Endothelial cell of umbilical vein (primary cell): ENCODE results near the gene CGB8. TPM values are rescaled to one million over a fixed set of nuclear protein-coding genes. Genes with fewer than 3 reads are reported as not detected.

Experiments
- BruUV-seq: library from RNA; stranded (reverse); fragments of 400-500 nt; replicated peaks from 2 replicates; lab custom pipeline; 2021; lab: Mats Ljungman, UMichigan
- CTCF ChIA-PET: fragments of 300-600, 350-600 bp; sonication (Branson Sonifier 250); formaldehyde crosslinking; loops from one replicate; lab custom pipeline; 2021; ENCODE audit warnings: antibody characterized with exemption, inconsistent platforms; lab: Charles Lee
- POLR2A ChIA-PET: fragments of 300-600, 350-600 bp; sonication (Branson Sonifier 250); formaldehyde crosslinking; loops from one replicate; lab custom pipeline; 2021; ENCODE audit warnings: antibody characterized with exemption, inconsistent platforms; lab: Charles Lee
- DNase-seq: peaks from one replicate; pipeline ENCODE4 v3.0.0-alpha.2; 2011; ENCODE audit warnings: low read depth, low spot score
- FAIRE-seq: peaks from 2 replicates; lab custom pipeline; 2011; peaks lifted over from hg19 to GRCh38; lab: Jason Lieb, UNC
- H2AFZ ChIP-seq: 2 replicates; pipeline ENCODE4 v1.6.0; 2012; ENCODE audit warnings: low read depth, low read length, control low read depth, inconsistent platforms
- H3K27ac ChIP-seq: 2 replicates; pipeline ENCODE4 v1.5.1; 2011; ENCODE audit warnings: low read depth, mild to moderate bottlenecking, control low read depth, low read length, moderate library complexity; ENCODE audit not compliant: insufficient read depth
- H3K27me3 ChIP-seq, 2 experiments: 2 replicates each; pipeline versions ENCODE4 v1.6.0 to v1.6.1; 2011; ENCODE audit warnings: low read length in 2 of 2, mixed read lengths in 1 of 2; ENCODE audit not compliant: control insufficient read depth in 2 of 2, insufficient read depth in 2 of 2
- H3K36me3 ChIP-seq, 2 experiments: 2 replicates in 1 of 2; 3 replicates in 1 of 2; pipeline ENCODE4 v1.5.1; 2011; ENCODE audit warnings: low read length in 2 of 2, mild to moderate bottlenecking in 1 of 2, moderate library complexity in 1 of 2; ENCODE audit not compliant: control insufficient read depth in 2 of 2, insufficient read depth in 2 of 2; ENCODE audit errors: extremely low read depth in 1 of 2
- H3K4me1 ChIP-seq: 3 replicates; pipeline ENCODE4 v1.5.1; 2011; ENCODE audit warnings: mild to moderate bottlenecking, low read length; ENCODE audit not compliant: control insufficient read depth, insufficient read depth; ENCODE audit errors: extremely low read depth
- H3K4me2 ChIP-seq: 2 replicates; pipeline ENCODE4 v1.6.1; 2011; ENCODE audit warnings: low read length, control low read depth, mixed read lengths; ENCODE audit not compliant: insufficient read depth
- H3K4me3 ChIP-seq, 3 experiments: fragments of 200-600 bp in 1 of 3; sonication (generic), shearing (Covaris generic) in 1 of 3; replicated peaks in 1 of 3; 2 replicates each; pipeline ENCODE4 v1.5.1; 2011 to 2016; ENCODE audit warnings: control low read depth in 3 of 3, low read length in 3 of 3, mild to moderate bottlenecking in 2 of 3, inconsistent platforms in 1 of 3, low read depth in 1 of 3, moderate library complexity in 1 of 3; ENCODE audit not compliant: insufficient read depth in 1 of 3
- H3K79me2 ChIP-seq: 2 replicates; pipeline ENCODE4 v1.6.0; 2012; ENCODE audit warnings: low read length, inconsistent platforms; ENCODE audit not compliant: control insufficient read depth, insufficient read depth
- H3K9ac ChIP-seq: replicated peaks from 2 replicates; pipeline ENCODE3; 2011; ENCODE audit warnings: low read length, control low read depth; ENCODE audit not compliant: insufficient read depth; ENCODE audit errors: extremely low read depth
- H3K9me1 ChIP-seq: replicated peaks from 3 replicates; pipeline ENCODE4 v1.6.0; 2011; ENCODE audit warnings: mild to moderate bottlenecking, low read length; ENCODE audit not compliant: control insufficient read depth, insufficient read depth; ENCODE audit errors: extremely low read depth
- H3K9me3 ChIP-seq: replicated peaks from 2 replicates; pipeline ENCODE4 v1.5.1; 2012; ENCODE audit warnings: low read length, inconsistent platforms; ENCODE audit not compliant: control insufficient read depth, insufficient read depth
- H4K20me1 ChIP-seq: replicated peaks from 2 replicates; pipeline ENCODE3; 2011; ENCODE audit warnings: mild to moderate bottlenecking, low read length; ENCODE audit not compliant: control insufficient read depth, insufficient read depth; ENCODE audit errors: extremely low read depth
- GATA2 ChIP-seq: IDR thresholded peaks from 2 replicates; pipeline ENCODE4 v1.7.0; 2011; ENCODE audit warnings: low read depth, mild to moderate bottlenecking, moderate library complexity, mixed read lengths, low read length; ENCODE audit not compliant: insufficient read length, insufficient read depth
- MYC ChIP-seq: IDR thresholded peaks from one replicate; pipeline ENCODE4 v1.6.1; 2011; ENCODE audit warnings: mild to moderate bottlenecking, low read depth, low read length
- POLR2AphosphoS5 ChIP-seq: IDR thresholded peaks from 2 replicates; pipeline ENCODE4 v1.6.1; 2012; ENCODE audit warnings: low read depth, mild to moderate bottlenecking, control low read depth, low read length, moderate library complexity; ENCODE audit not compliant: insufficient read depth
- dilution Hi-C: fragments of 300-500 bp; cut with MboI; formaldehyde crosslinking; loops from one replicate; pipeline ENCODE4 v1.15.0; 2019; ENCODE audit warnings: low sequenced_read_pairs; ENCODE audit not compliant: extremely low pct_ligation_motif_present
- intact Hi-C: fragments of 100-400 bp; cut with micrococcal nuclease; formaldehyde crosslinking; loops from one replicate; pipeline ENCODE4 v1.10.0; 2022
- polyA plus RNA-seq, 4 experiments: library from polyadenylated mRNA; depleted of rRNA in 3 of 4; stranded (reverse) in 3 of 4; unstranded in 1 of 4; fragments of >200 nt; gene quantifications; 2 replicates each; pipeline versions ENCODE4 v1.2.1 to v1.2.3, GENCODE V29; 2011 to 2012; ENCODE audit warnings: missing spikeins in 1 of 4
- total RNA-seq: library from RNA; stranded (reverse); gene quantifications from 2 replicates; pipeline ENCODE4 v1.2.3, GENCODE V29; 2021
- TF ChIP-seq, protein P1 (sequence below): IDR thresholded peaks from 2 replicates; pipeline ENCODE4 v1.6.1; 2011; ENCODE audit not compliant: insufficient read depth, insufficient read length
- TF ChIP-seq, protein P2 (sequence below), 2 donors: IDR thresholded peaks; 1 replicate in 1 of 2; 2 replicates in 1 of 2; pipeline ENCODE4 v1.5.1; 2011; ENCODE audit warnings: low read length in 2 of 2, mild to moderate bottlenecking in 2 of 2, moderate library complexity in 2 of 2, control low read depth in 1 of 2, inconsistent platforms in 1 of 2, low read depth in 1 of 2; ENCODE audit not compliant: insufficient read depth in 1 of 2; ENCODE audit errors: extremely low read depth in 1 of 2

Gene CGB8
- total and polyA plus RNA-seq, 2 donors (not counting 3 experiments of a cell fraction or from before 2014, with no cell fraction given): not detected

DNA sequence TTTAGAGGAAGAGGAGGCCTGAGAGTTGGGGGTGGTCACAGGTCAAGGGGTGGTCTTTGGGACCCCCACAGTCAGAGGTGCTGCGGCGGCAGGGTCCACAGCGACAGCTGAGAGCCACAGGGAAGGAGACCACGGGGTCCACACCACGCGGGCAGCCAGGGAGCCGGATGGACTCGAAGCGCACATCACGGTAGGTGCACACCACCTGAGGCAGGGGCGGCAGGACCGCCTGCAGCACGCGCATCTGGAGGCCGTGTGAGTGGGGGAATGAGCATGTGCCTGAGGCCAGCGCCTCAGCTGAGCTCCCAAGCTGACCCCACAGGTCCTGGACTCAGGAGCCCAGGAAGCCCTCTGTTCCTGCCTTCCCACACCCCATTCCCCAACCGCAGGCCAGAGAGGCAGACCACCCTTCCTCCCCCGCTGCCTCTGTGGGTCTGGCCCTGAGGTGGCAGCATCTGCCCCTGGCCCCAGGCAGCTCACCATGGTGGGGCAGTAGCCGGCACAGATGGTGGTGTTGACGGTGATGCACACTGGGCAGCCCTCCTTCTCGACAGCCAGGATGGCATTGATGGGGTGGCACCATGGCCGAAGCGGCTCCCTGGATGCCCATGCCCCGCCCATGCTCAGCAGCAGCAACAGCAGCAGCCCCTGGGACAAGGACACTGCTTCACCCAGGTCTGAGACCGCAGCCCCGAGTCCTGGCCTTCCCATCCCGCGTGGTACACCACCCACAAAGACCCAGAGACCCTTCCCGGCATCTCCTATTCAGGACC lies 32.7 kb downstream of the CGB8 start:
- H3K79me2 ChIP-seq: no peaks in the 10 kb centered on the region
- intact Hi-C loops (no loop called here), dilution Hi-C loops (no loop called here)
- H3K36me3 ChIP-seq: peaks cover 0 to 25% of the 10 kb centered on the region in 2 experiments
- H4K20me1 ChIP-seq: no peaks in the 10 kb centered on the region
- no peak overlapping the region for H3K27ac ChIP-seq
- no peak overlapping the region for H3K9ac ChIP-seq
- H3K4me2 ChIP-seq: no peak overlapping the region
- FAIRE-seq (no peak), DNase-seq (no peak)
- no peak overlapping the region for H3K4me3 ChIP-seq
- H3K9me1 ChIP-seq: no peaks in the 10 kb centered on the region
- BruUV-seq: no TSS peak
- CTCF ChIA-PET: interaction anchor here (0.8 to 5.4 kb wide), 2 partner anchors 16 to 183 kb away, joined by 5 to 37 read pairs; no protein-coding TSS in a partner anchor
- H3K4me1 ChIP-seq: peaks cover 10% of the 10 kb centered on the region
- H3K9me3 ChIP-seq: no peaks in the 10 kb centered on the region
- H3K27me3 ChIP-seq: peaks cover 0 to 5% of the 10 kb centered on the region in 2 experiments
- H2AFZ ChIP-seq: no peak overlapping the region
- TF ChIP-seq POLR2AphosphoS5: no peak
- TF ChIP-seq MYC: no peak
- TF ChIP-seq, protein P1, sequence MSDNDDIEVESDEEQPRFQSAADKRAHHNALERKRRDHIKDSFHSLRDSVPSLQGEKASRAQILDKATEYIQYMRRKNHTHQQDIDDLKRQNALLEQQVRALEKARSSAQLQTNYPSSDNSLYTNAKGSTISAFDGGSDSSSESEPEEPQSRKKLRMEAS: no peak
- TF ChIP-seq, protein P2, sequence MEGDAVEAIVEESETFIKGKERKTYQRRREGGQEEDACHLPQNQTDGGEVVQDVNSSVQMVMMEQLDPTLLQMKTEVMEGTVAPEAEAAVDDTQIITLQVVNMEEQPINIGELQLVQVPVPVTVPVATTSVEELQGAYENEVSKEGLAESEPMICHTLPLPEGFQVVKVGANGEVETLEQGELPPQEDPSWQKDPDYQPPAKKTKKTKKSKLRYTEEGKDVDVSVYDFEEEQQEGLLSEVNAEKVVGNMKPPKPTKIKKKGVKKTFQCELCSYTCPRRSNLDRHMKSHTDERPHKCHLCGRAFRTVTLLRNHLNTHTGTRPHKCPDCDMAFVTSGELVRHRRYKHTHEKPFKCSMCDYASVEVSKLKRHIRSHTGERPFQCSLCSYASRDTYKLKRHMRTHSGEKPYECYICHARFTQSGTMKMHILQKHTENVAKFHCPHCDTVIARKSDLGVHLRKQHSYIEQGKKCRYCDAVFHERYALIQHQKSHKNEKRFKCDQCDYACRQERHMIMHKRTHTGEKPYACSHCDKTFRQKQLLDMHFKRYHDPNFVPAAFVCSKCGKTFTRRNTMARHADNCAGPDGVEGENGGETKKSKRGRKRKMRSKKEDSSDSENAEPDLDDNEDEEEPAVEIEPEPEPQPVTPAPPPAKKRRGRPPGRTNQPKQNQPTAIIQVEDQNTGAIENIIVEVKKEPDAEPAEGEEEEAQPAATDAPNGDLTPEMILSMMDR (IDR thresholded peaks at IDR 0.05; ENCODE audit: extremely low read depth in 1 of 2, insufficient read depth in 1 of 2, low read depth in 1 of 2, low read length in 2 of 2): no peak
- no peak for TF ChIP-seq GATA2
- POLR2A ChIA-PET: no interaction called here
